Measurements from ENCODE around the gene WDR43. TPM values are rescaled to one million over a fixed set of nuclear protein-coding genes. Genes with fewer than 3 reads are reported as not detected.

WDR43 gene
- total RNA-seq (2021; ENCODE audit: unreplicated experiment) (86.5 TPM), Bru-seq, nascent RNA (percentile 98 among the genes with signal in this experiment), BruChase-seq, experiment 1, labeled RNA remaining after a 2-hour chase (percentile 97 among the genes with signal in this experiment), BruChase-seq, experiment 2, labeled RNA remaining after a 6-hour chase (percentile 92 among the genes with signal in this experiment)
- 26.6 TPM for polyA plus RNA-seq (2012; ENCODE audit: insufficient read length)
- long read RNA-seq, transcript WDR43-202 (18 exons, 3,533 nt): major isoform, 152 of 206 reads
- long read RNA-seq, partial matches to known transcripts: 30 of 206 reads
- long read RNA-seq, other reads (novel, unspliced or antisense): 24 of 206 reads

GRCh38 chr2:28894470-28895188, at the start of gene WDR43:
WDR43 (plus strand) TSS chr2:28894667; CDS start chr2:28894699, 32 bp downstream.
- Histone ChIP-seq H3K9me3 (ENCODE audit: control insufficient read depth, insufficient read depth, low read depth, low read length) (no peaks in the 10 kb centered on the region), H3K27me3 (ENCODE audit: control insufficient read depth, insufficient read depth, low read length) (no peaks in the 10 kb centered on the region), H3K4me3 (ENCODE audit: low read depth in 2 of 2, low read length in 2 of 2) (peak within 1 kb of the TSS; percentile 90 to 97), H3K27ac (ENCODE audit: low read length) (peak within 1 kb of the TSS; percentile 92), H3K4me1 (ENCODE audit: control insufficient read depth, insufficient read depth, low read length) (peaks cover 33% of the 10 kb centered on the region), H3K36me3 (ENCODE audit: control insufficient read depth, insufficient read depth, low read length) (peaks cover 7% of the 10 kb centered on the region; the same call in 1 of the 2 replicates)
- intact Hi-C loops (cut with micrococcal nuclease; ENCODE audit: unreplicated experiment): no loop called here
- peak; percentile 97 for ATAC-seq
- in situ Hi-C loops (cut with HindIII; ENCODE audit: low pct_unique_long_range_greater_than_20kb, low sequenced_read_pairs): no loop called here
- TF ChIP-seq, protein P1, sequence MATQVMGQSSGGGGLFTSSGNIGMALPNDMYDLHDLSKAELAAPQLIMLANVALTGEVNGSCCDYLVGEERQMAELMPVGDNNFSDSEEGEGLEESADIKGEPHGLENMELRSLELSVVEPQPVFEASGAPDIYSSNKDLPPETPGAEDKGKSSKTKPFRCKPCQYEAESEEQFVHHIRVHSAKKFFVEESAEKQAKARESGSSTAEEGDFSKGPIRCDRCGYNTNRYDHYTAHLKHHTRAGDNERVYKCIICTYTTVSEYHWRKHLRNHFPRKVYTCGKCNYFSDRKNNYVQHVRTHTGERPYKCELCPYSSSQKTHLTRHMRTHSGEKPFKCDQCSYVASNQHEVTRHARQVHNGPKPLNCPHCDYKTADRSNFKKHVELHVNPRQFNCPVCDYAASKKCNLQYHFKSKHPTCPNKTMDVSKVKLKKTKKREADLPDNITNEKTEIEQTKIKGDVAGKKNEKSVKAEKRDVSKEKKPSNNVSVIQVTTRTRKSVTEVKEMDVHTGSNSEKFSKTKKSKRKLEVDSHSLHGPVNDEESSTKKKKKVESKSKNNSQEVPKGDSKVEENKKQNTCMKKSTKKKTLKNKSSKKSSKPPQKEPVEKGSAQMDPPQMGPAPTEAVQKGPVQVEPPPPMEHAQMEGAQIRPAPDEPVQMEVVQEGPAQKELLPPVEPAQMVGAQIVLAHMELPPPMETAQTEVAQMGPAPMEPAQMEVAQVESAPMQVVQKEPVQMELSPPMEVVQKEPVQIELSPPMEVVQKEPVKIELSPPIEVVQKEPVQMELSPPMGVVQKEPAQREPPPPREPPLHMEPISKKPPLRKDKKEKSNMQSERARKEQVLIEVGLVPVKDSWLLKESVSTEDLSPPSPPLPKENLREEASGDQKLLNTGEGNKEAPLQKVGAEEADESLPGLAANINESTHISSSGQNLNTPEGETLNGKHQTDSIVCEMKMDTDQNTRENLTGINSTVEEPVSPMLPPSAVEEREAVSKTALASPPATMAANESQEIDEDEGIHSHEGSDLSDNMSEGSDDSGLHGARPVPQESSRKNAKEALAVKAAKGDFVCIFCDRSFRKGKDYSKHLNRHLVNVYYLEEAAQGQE (IDR thresholded peaks at IDR 0.05; ENCODE audit: insufficient read depth in 1 of 2, low read depth in 2 of 2, low read length in 1 of 2): 0 out of 4 replicates have a peak, but pooled peaks of 1 of the 2 experiments have one; percentile 15
- TF ChIP-seq POLR2AphosphoS5 (IDR thresholded peaks at IDR 0.05; ENCODE audit: low read depth, low read length): peak; percentile 82
- peak; percentile 62; the same call in 1 of the 2 replicates for TF ChIP-seq SIN3A (IDR thresholded peaks at IDR 0.05; ENCODE audit: borderline replicate concordance, insufficient read depth, low read depth, low read length)
- peak; percentile 71 for TF ChIP-seq TCF7L2 (IDR thresholded peaks at IDR 0.05; ENCODE audit: low read depth, low read length)
- no peak for TF ChIP-seq CTCF (IDR thresholded peaks at IDR 0.05)
- no TSS peak for BruUV-seq (replicated peaks)
- ChIA-PET CTCF (no interaction called here), POLR2A (interaction anchor here (0.6 to 1.0 kb wide), 4 partner anchors 13 to 44 kb away, joined by 3 to 7 read pairs (median 4); no protein-coding TSS in a partner anchor)
- DNase-seq (ENCODE audit: low read depth, low spot score): peak; percentile 98

DNA sequence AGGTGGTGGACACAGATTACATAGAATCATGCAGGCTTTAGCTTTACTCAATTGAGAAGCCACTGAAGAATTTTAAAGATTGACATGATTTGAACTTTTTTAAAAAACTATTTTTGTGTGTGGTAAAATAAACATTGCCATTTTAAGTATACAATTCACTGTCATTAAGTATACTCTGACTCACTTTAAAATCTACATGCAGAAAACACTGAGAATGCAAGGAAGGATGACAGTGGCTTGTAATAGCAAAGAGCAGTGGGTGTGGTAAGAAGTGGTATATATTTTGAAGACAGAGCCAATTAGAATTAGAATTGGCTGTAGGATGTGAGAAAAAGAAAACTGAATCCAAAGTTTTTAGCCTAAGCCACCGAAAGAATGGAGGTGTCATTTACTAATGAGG, 39.3 kb upstream of the WDR43 start:
- TF ChIP-seq POLR2AphosphoS5 (IDR thresholded peaks at IDR 0.05; ENCODE audit: low read depth, low read length) (no peak), SIN3A (IDR thresholded peaks at IDR 0.05; ENCODE audit: borderline replicate concordance, insufficient read depth, low read depth, low read length) (no peak), CTCF (IDR thresholded peaks at IDR 0.05) (no peak), TCF7L2 (IDR thresholded peaks at IDR 0.05; ENCODE audit: low read depth, low read length) (no peak)
- TF ChIP-seq, protein P1 (IDR thresholded peaks at IDR 0.05; ENCODE audit: insufficient read depth in 1 of 2, low read depth in 2 of 2, low read length in 1 of 2): no peak
- no peaks in the 10 kb centered on the region for H3K4me1 ChIP-seq (ENCODE audit: control insufficient read depth, insufficient read depth, low read length)
- DNase-seq (ENCODE audit: low read depth, low spot score) (no peak), ATAC-seq (no peak)
- ChIA-PET POLR2A (no interaction called here), CTCF (interaction anchor here (0.7 kb wide), 1 partner anchor 35 kb away, joined by 9 read pairs; no protein-coding TSS in a partner anchor)
- no peak overlapping the region for H3K27ac ChIP-seq (ENCODE audit: low read length)
- BruUV-seq (replicated peaks): no TSS peak
- H3K27me3 ChIP-seq (ENCODE audit: control insufficient read depth, insufficient read depth, low read length): no peaks in the 10 kb centered on the region
- H3K9me3 ChIP-seq (ENCODE audit: control insufficient read depth, insufficient read depth, low read depth, low read length): no peaks in the 10 kb centered on the region
- intact Hi-C loops (cut with micrococcal nuclease; ENCODE audit: unreplicated experiment): no loop called here
- no peaks in the 10 kb centered on the region for H3K36me3 ChIP-seq (ENCODE audit: control insufficient read depth, insufficient read depth, low read length)
- in situ Hi-C loops (cut with HindIII; ENCODE audit: low pct_unique_long_range_greater_than_20kb, low sequenced_read_pairs): no loop called here
- H3K4me3 ChIP-seq (ENCODE audit: low read depth in 2 of 2, low read length in 2 of 2): no peak overlapping the region
